ENCODE measurements around the gene ZNF536. TPM values are rescaled to one million over a fixed set of nuclear protein-coding genes. Genes with fewer than 3 reads are reported as not detected.

Gene ZNF536
- total RNA-seq, 4 donors from 2014 or later: 1.3 to 12.4 (median 1.8) TPM

DNA sequence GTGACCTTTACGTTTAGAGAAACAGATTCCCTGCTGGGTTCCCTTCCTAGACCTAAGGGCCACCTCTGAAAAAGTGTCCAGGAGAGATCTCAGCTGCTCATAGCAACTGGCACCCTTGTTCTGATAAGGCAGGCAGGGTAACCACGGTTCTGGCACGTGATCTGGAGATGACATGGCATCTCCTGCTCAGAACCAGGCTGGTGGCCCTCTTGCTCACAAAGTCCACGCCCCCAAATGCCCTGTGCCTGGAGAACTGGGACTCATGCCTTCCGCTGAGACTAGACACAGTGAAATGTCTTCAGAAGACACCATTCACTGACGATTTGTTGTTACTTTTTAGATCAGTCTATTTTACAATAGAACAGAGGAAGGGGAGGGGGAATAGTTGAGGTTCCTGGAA is 174.1 kb downstream of the ZNF536 start:
- Histone ChIP-seq H3K4me1 (peaks cover 0 to 4% (median 0%) of the 10 kb centered on the region in 4 donors), H3K36me3 (no peaks in the 10 kb centered on the region), H3K27ac (no peak overlapping the region), H3K27me3 (no peaks in the 10 kb centered on the region), H3K9me3 (no peaks in the 10 kb centered on the region), H3K4me3 (no peak overlapping the region)
- no peak for DNase-seq
- TF ChIP-seq, protein P1, sequence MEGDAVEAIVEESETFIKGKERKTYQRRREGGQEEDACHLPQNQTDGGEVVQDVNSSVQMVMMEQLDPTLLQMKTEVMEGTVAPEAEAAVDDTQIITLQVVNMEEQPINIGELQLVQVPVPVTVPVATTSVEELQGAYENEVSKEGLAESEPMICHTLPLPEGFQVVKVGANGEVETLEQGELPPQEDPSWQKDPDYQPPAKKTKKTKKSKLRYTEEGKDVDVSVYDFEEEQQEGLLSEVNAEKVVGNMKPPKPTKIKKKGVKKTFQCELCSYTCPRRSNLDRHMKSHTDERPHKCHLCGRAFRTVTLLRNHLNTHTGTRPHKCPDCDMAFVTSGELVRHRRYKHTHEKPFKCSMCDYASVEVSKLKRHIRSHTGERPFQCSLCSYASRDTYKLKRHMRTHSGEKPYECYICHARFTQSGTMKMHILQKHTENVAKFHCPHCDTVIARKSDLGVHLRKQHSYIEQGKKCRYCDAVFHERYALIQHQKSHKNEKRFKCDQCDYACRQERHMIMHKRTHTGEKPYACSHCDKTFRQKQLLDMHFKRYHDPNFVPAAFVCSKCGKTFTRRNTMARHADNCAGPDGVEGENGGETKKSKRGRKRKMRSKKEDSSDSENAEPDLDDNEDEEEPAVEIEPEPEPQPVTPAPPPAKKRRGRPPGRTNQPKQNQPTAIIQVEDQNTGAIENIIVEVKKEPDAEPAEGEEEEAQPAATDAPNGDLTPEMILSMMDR (IDR thresholded peaks at IDR 0.05): no peak
- TF ChIP-seq POLR2A (IDR thresholded peaks at IDR 0.05): no peak

DNA sequence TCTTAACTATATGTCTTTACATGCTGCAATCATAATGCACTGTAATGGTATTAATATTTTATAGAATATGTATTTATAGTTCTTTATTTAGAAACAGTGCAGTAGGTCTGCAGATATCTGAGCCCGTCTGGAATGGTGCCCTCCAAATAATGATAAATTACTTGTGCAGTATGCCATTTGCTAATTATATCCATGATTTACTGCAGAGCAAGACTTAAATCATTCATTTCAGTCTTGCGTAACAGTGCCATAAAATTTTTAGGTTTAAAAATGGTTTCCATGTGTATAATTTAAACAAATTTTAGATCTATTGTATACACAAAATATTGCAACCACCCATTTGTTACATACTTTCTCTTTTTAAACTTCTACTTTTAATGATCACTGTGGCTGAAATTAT is 175.1 kb downstream of the ZNF536 start:
- H3K9me3 ChIP-seq: no peaks in the 10 kb centered on the region
- no peaks in the 10 kb centered on the region for H3K27me3 ChIP-seq
- no peak for DNase-seq
- no peaks in the 10 kb centered on the region for H3K36me3 ChIP-seq
- TF ChIP-seq, protein P1 (IDR thresholded peaks at IDR 0.05): no peak
- TF ChIP-seq POLR2A (IDR thresholded peaks at IDR 0.05): no peak
- H3K4me1 ChIP-seq: peaks cover 0 to 4% (median 0%) of the 10 kb centered on the region in 4 donors
- no peak overlapping the region for H3K4me3 ChIP-seq
- no peak overlapping the region for H3K27ac ChIP-seq

DNA sequence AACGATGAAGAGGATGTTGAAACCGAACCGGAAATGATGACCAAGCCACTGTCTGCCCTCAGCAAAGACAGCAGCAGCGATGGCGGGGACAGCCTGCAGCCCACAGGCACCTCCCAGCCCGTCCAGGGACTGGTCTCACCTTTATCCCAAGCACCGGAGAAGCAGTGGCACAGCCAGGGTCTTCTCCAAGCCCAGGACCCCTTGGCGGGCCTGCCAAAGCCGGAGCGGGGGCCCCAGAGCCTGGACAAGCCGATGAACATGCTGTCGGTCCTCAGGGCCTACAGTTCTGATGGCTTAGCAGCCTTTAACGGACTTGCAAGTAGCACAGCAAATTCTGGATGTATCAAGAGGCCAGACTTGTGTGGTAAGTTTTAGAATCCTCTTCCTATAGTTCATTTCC is 177.0 kb downstream of the ZNF536 start:
- no peak for DNase-seq
- no peak overlapping the region for H3K4me3 ChIP-seq
- no peak overlapping the region for H3K27ac ChIP-seq
- peaks cover 0 to 4% (median 0%) of the 10 kb centered on the region in 4 donors for H3K4me1 ChIP-seq
- no peak for TF ChIP-seq POLR2A (IDR thresholded peaks at IDR 0.05)
- TF ChIP-seq, protein P1 (IDR thresholded peaks at IDR 0.05): no peak
- H3K27me3 ChIP-seq: no peaks in the 10 kb centered on the region
- no peaks in the 10 kb centered on the region for H3K36me3 ChIP-seq
- H3K9me3 ChIP-seq: no peaks in the 10 kb centered on the region

DNA sequence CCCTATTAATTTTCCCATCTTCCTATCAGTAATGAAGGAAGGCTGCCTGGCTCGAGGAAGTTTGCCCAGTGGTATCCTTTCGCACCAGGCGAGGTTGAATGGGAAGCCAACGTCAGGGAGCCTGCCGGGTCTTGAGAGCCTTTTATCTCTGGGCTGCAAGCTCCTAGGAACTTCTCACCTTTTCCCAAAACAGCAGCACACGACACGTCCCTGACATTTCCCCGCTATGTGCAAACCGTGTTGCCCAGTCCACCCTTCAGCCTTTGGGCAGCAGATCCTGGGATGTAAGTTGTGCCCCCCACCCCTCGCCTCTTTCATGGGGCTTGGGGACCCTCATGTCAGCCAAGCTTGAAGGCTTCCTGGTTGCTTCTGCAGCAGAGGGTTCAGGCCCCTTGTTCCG is 179.1 kb downstream of the ZNF536 start:
- no peak overlapping the region for H3K4me3 ChIP-seq
- no peaks in the 10 kb centered on the region for H3K36me3 ChIP-seq
- no peak for TF ChIP-seq POLR2A (IDR thresholded peaks at IDR 0.05)
- TF ChIP-seq, protein P1 (IDR thresholded peaks at IDR 0.05): no peak
- H3K27me3 ChIP-seq: no peaks in the 10 kb centered on the region
- no peak overlapping the region for H3K27ac ChIP-seq
- H3K4me1 ChIP-seq: peaks cover 0 to 4% (median 0%) of the 10 kb centered on the region in 4 donors
- no peak for DNase-seq
- H3K9me3 ChIP-seq: no peaks in the 10 kb centered on the region

DNA sequence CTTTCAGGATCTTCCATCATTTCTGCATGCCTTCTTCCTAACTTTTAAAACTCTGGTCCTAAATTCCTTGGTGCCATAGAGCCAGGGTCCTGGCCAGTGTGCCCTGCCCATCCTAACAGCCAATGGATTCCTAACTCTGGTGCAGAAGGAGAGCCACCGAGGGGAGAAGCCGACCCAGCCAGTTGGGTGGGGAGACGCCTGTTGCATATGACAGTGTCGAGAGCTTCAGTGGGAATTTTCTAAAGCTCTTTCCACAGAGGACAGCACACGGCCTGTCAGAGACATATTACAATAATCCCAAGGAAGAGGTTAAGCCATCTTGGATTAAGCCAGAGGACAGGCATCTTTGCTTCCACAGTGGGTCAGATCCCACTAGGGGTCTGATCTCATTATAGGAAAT is 180.4 kb downstream of the ZNF536 start:
- Histone ChIP-seq H3K9me3 (no peaks in the 10 kb centered on the region), H3K4me1 (peaks cover 0 to 4% (median 0%) of the 10 kb centered on the region in 4 donors), H3K27ac (no peak overlapping the region), H3K4me3 (no peak overlapping the region), H3K27me3 (no peaks in the 10 kb centered on the region), H3K36me3 (no peaks in the 10 kb centered on the region)
- TF ChIP-seq, protein P1 (IDR thresholded peaks at IDR 0.05): no peak
- TF ChIP-seq POLR2A (IDR thresholded peaks at IDR 0.05): no peak
- no peak for DNase-seq

Measured in Peyer's patch (tissue), 4 donors.